Breast epithelium (tissue), 4 donors: ENCODE results near the gene IDH3B. TPM values are rescaled to one million over a fixed set of nuclear protein-coding genes. Genes with fewer than 3 reads are reported as not detected.
A peak's percentile ranks its signal among the peaks of the same experiment; 100 is the strongest.

Experiments used
- DNase-seq, 2 donors: peaks; one replicate each; pipeline ENCODE4 v3.0.0-alpha.2; 2019; ENCODE audit warnings: low spot score in 2 of 2
- H3K27ac ChIP-seq, 2 donors: fragments of 200-600 bp; sonication (generic) in 1 of 2; one replicate each; pipeline ENCODE4 v1.5.1; 2016 to 2019; ENCODE audit warnings: mild to moderate bottlenecking in 1 of 2
- H3K27me3 ChIP-seq, 2 donors: fragments of 200-600 bp; sonication (generic) in 1 of 2; one replicate each; pipeline versions ENCODE4 v1.5.1 to v1.6.0; 2017 to 2019; ENCODE audit warnings: control low read depth in 1 of 2, mild to moderate bottlenecking in 1 of 2
- H3K36me3 ChIP-seq: fragments of 200-600 bp; one replicate; pipeline ENCODE4 v1.5.1; 2019
- H3K4me1 ChIP-seq, 2 donors: fragments of 200-600 bp; sonication (generic); one replicate each; pipeline ENCODE4 v1.5.1; 2016 to 2019; ENCODE audit warnings: control low read depth in 1 of 2
- H3K4me3 ChIP-seq, 3 donors: fragments of 200-600 bp; sonication (generic); 1 replicate in 2 of 3; 2 replicates in 1 of 3; pipeline ENCODE4 v1.5.1; 2016 to 2019; ENCODE audit warnings: mild to moderate bottlenecking in 3 of 3, moderate library complexity in 2 of 3
- H3K9me3 ChIP-seq, 2 donors: fragments of 200-600 bp; sonication (generic) in 1 of 2; one replicate each; pipeline ENCODE4 v1.5.1; 2016 to 2019; ENCODE audit warnings: control low read depth in 1 of 2
- POLR2A ChIP-seq: fragments of 450-650 bp; IDR thresholded peaks from one replicate; pipeline ENCODE4 v1.6.1; 2016; ENCODE audit warnings: antibody characterized with exemption, mild to moderate bottlenecking, moderate library complexity
- POLR2AphosphoS5 ChIP-seq, 3 donors: sonication (generic); formaldehyde crosslinking; IDR thresholded peaks; one replicate each; pipeline ENCODE4 v1.6.1; 2017; ENCODE audit warnings: antibody characterized with exemption in 3 of 3
- intact Hi-C: fragments of 100-400 bp; cut with DNase I; formaldehyde crosslinking; loops from one replicate; pipeline ENCODE4 v1.15.1; 2023; ENCODE audit warnings: low total_unique reads
- total RNA-seq, 3 donors: library from RNA; depleted of rRNA; stranded (reverse); fragments of >200 nt; gene quantifications; one replicate each; pipeline ENCODE4 v1.1.0, GENCODE V29; 2016
- TF ChIP-seq, protein P1 (sequence below), 3 donors: fragments of 450-650 bp; IDR thresholded peaks; one replicate each; pipeline ENCODE4 v1.5.1; 2016 to 2017; ENCODE audit warnings: antibody characterized with exemption in 3 of 3, mild to moderate bottlenecking in 3 of 3, moderate library complexity in 3 of 3

Gene IDH3B
- total RNA-seq, 3 donors from 2014 or later = 114 to 119 (median 115) TPM

DNA sequence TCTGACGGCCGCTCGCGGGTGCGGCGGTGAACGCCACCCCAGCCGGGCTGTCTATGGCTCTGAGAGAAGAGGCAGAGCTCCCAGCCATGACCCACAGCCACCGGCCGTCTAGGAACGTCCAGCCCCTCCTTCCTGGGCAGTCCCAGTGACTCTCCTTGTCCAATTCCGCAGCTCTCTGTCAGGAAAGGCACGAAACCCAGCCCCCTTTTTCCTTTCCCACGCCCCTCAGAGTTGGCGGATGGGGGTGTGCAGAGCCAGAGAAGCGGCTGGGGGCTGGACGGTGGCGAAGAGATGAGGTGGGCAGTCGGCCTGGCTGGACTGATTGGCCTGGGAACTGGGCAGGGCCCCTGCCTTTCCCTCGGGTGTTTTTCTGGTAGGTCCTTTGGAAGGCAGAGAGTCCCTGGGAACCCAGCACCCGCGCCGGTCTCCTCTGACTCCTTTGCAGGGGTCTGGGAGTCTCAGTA lies 30.0 kb upstream of the IDH3B start:
- peak overlapping the region in 2 of 3 donors; percentile 66 to 68 for H3K4me3 ChIP-seq
- H3K27ac ChIP-seq = peak overlapping the region in 1 of 2 donors; percentile 92
- H3K9me3 ChIP-seq = no peaks in the 10 kb centered on the region
- no peak for DNase-seq
- H3K4me1 ChIP-seq = no peaks in the 10 kb centered on the region
- intact Hi-C loops = no loop called here
- no peaks in the 10 kb centered on the region for H3K27me3 ChIP-seq
- no peaks in the 10 kb centered on the region for H3K36me3 ChIP-seq
- TF ChIP-seq POLR2AphosphoS5 (IDR thresholded peaks at IDR 0.05) (no peak), POLR2A (no peak)
- TF ChIP-seq, protein P1, sequence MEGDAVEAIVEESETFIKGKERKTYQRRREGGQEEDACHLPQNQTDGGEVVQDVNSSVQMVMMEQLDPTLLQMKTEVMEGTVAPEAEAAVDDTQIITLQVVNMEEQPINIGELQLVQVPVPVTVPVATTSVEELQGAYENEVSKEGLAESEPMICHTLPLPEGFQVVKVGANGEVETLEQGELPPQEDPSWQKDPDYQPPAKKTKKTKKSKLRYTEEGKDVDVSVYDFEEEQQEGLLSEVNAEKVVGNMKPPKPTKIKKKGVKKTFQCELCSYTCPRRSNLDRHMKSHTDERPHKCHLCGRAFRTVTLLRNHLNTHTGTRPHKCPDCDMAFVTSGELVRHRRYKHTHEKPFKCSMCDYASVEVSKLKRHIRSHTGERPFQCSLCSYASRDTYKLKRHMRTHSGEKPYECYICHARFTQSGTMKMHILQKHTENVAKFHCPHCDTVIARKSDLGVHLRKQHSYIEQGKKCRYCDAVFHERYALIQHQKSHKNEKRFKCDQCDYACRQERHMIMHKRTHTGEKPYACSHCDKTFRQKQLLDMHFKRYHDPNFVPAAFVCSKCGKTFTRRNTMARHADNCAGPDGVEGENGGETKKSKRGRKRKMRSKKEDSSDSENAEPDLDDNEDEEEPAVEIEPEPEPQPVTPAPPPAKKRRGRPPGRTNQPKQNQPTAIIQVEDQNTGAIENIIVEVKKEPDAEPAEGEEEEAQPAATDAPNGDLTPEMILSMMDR (IDR thresholded peaks at IDR 0.05) = no peak

DNA sequence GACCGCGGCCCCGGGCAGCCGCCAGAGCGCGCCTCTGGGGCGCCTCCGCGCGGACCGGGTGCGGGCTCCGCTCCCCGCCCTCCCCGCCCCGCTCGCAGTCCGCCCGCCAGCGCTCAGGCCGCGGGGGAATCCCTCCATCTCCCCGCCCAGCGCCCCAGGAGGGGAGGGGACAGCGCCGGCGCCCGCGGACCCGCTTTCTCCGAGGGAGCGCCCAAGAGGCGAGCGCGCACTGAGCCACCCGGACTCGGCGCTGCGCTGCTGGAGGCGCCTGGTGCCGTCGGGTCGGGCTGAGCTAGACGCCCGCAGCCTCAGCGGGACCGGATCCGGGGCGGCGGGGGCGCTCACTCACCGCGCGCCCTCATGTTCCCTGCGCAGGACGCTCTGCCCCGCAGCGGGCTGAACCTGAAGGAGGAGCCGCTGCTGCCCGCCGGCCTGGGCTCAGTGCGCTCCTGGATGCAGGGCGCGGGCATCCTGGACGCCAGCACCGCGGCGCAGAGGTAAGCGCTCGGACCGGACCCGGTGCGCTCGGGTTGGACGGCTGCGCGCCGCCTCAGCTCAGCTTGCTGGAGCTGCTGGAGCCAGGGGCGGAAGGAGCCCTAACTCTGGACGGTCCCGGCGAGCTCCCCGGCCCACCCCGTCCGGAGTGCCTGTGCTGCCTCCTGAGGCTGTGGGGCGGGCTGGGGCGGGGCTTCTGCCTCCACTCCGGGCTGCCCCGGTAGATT lies 29.4 kb upstream of the IDH3B start:
- Histone ChIP-seq H3K4me1 (no peaks in the 10 kb centered on the region), H3K27ac (peak overlapping the region in 1 of 2 donors; percentile 92), H3K4me3 (peak overlapping the region; percentile 38 to 68 (median 66)), H3K27me3 (no peaks in the 10 kb centered on the region), H3K9me3 (no peaks in the 10 kb centered on the region), H3K36me3 (no peaks in the 10 kb centered on the region)
- TF ChIP-seq POLR2AphosphoS5 (IDR thresholded peaks at IDR 0.05) = no peak
- no peak for TF ChIP-seq POLR2A
- TF ChIP-seq, protein P1 (IDR thresholded peaks at IDR 0.05) = no peak
- no peak for DNase-seq
- intact Hi-C loops = no loop called here

DNA sequence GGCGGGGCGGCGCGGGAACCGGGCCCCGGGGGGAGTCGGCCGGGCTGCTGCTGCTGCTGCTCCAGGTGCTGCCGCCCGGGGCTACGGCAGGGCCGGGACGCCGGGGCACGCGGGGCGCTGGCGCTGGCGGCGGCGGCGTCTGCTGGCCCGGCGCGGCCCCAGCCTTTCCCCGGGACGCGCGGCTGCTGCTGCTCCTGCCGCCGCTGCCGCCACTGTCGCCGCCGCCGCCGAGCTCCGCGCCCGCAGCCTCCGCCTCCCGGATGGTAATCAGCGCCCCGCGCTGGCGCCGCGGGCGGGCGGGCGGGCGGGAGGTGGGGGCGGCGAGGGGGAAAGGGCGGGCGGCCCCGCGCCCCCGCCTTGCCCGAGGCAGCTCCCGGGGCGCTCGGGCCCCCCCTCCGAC lies 28.9 kb upstream of the IDH3B start:
- Histone ChIP-seq H3K27ac (peak overlapping the region in 1 of 2 donors; percentile 92), H3K27me3 (no peaks in the 10 kb centered on the region), H3K9me3 (no peaks in the 10 kb centered on the region), H3K4me3 (peak overlapping the region; percentile 38 to 68 (median 66)), H3K4me1 (no peaks in the 10 kb centered on the region), H3K36me3 (no peaks in the 10 kb centered on the region)
- DNase-seq = no peak
- TF ChIP-seq POLR2AphosphoS5 (IDR thresholded peaks at IDR 0.05) (no peak), POLR2A (no peak)
- TF ChIP-seq, protein P1 (IDR thresholded peaks at IDR 0.05) = no peak
- intact Hi-C loops = no loop called here

DNA sequence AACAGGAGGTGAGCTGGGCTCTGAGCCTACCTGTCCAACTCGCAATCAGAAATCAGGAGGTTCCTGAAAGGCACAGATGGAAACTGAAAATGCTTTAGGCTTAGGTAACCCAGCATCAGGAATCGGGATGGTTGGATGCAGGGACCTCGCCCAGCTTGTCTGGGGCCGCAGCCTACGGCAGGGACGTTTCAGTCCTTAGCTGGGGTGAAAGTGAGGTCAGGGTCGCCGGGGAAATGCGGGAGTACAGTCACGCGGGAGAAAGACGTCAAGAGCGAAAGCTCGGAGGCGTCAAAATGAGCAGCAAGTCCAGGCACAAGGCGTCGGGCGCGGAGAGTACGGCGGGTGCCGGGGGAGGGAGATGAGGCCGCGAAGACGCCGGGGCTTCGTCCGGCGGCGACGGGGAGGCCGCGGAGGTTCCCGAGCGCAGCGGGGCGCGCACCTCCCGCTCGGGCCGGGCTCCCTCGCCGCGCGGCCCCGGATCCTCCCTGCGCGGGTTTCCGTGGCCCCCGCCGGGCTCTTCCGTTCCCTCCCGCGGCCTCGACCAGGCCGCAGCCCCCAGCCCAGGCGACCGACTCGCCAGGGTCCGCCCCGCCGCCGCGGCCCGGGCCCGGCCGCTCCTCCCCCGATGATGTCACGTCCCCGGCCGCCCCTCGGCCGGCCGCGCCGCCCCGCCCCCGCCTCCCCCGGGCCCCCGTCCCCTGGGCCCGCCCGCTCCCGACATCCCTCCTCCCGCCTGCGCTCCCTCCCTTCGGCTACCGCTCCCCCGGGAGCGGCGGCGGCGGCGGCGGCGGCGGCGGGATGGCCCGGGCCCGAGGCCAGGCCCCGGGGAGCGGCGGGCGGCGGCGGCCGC lies 28.2 kb upstream of the IDH3B start, which contains the start of gene EBF4:
Gene EBF4, plus strand, starts transcription at position 745 of the 850 bp plus-strand sequence. CDS start 866 bp downstream, outside the sequence.
- peak within 1 kb of the TSS; percentile 38 to 68 (median 66) for H3K4me3 ChIP-seq
- H3K27me3 ChIP-seq = no peaks in the 10 kb centered on the region
- H3K4me1 ChIP-seq = no peaks in the 10 kb centered on the region
- intact Hi-C loops = no loop called here
- peak in 1 of 2 donors; percentile 23 for DNase-seq
- H3K36me3 ChIP-seq = no peaks in the 10 kb centered on the region
- H3K9me3 ChIP-seq = no peaks in the 10 kb centered on the region
- TF ChIP-seq, protein P1 (IDR thresholded peaks at IDR 0.05) = no peak
- TF ChIP-seq POLR2AphosphoS5 (IDR thresholded peaks at IDR 0.05) (peak in 2 of 3 donors; percentile 43 to 49), POLR2A (no peak)
- H3K27ac ChIP-seq = peak within 1 kb of the TSS; percentile 91 to 92

DNA sequence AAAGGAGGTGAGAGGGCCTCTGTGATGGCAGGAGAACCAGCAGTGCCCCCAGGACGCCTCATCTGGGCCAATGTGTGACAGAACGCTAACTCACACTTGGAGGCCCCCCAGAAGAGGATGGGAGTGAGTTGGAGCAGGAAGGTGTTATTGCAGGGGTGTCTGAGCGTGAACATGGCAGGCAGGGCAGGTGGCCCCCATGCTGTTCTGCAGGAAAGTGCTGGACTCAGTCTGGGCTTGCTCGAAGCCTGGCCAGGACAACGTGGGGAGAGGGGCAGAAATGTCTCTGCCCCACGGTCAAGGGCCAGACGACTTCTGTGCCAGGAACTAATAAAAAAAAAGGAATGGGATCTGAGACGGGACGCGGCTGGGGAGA lies 27.6 kb upstream of the IDH3B start:
- Histone ChIP-seq H3K36me3 (no peaks in the 10 kb centered on the region), H3K4me1 (no peaks in the 10 kb centered on the region), H3K27me3 (no peaks in the 10 kb centered on the region), H3K9me3 (no peaks in the 10 kb centered on the region), H3K27ac (peak overlapping the region; percentile 91 to 92), H3K4me3 (peak overlapping the region; percentile 35 to 68 (median 66))
- DNase-seq = no peak
- TF ChIP-seq, protein P1 (IDR thresholded peaks at IDR 0.05) = no peak
- TF ChIP-seq POLR2A (no peak), POLR2AphosphoS5 (IDR thresholded peaks at IDR 0.05) (no peak)
- intact Hi-C loops = no loop called here
